Liver (tissue), 3 donors: ENCODE results near the gene THOC2.

Source experiments
- ATF3 ChIP-seq: IDR thresholded peaks from 2 replicates; pipeline ENCODE4 v1.6.1; 2016; ENCODE audit warnings: antibody characterized with exemption
- CTCF ChIP-seq: fragments of 150-350 bp; IDR thresholded peaks from 2 replicates; pipeline ENCODE4 v1.5.1; 2017; ENCODE audit warnings: improper control_type of control experiment, low read depth, low read length; ENCODE audit not compliant: missing input control
- GABPA ChIP-seq, 2 donors: IDR thresholded peaks in 1 of 2; conservative IDR thresholded peaks in 1 of 2; 2 replicates each; pipeline ENCODE4 v1.6.1; 2016; ENCODE audit warnings: antibody characterized with exemption in 2 of 2, mild to moderate bottlenecking in 1 of 2, moderate library complexity in 1 of 2
- RAD21 ChIP-seq, 2 donors: IDR thresholded peaks; 2 replicates each; pipeline ENCODE4 v1.6.1; 2016; ENCODE audit warnings: antibody characterized with exemption in 2 of 2, mild to moderate bottlenecking in 2 of 2
- TAF1 ChIP-seq: conservative IDR thresholded peaks from 2 replicates; pipeline ENCODE4 v1.6.1; 2016; ENCODE audit warnings: antibody characterized with exemption, mild to moderate bottlenecking
- YY1 ChIP-seq: IDR thresholded peaks from 2 replicates; pipeline ENCODE4 v1.6.1; 2016; ENCODE audit warnings: antibody characterized with exemption, mild to moderate bottlenecking
- donor health status: healthy.
- donor health status: healthy.

GRCh38 chrX:123682186-123682585 lies 50.7 kb downstream of the THOC2 start:
- no peak for TF ChIP-seq GABPA (IDR thresholded peaks at IDR 0.05 in 1 of 2, conservative IDR thresholded peaks at IDR 0.05 in 1 of 2)
- no peak for TF ChIP-seq CTCF
- no peak for TF ChIP-seq ATF3
- TF ChIP-seq TAF1: no peak
- no peak for TF ChIP-seq YY1
- no peak for TF ChIP-seq RAD21 (IDR thresholded peaks at IDR 0.05)
